SK-N-SH (cell line): ENCODE measurements around the gene STX3. TPM values are rescaled to one million over a fixed set of nuclear protein-coding genes. Genes with fewer than 3 reads are reported as not detected.

Experiments used
- CTCF ChIA-PET: fragments of 300-600, 350-600 bp; formaldehyde crosslinking; extraction: SDS; loops from one replicate; lab custom pipeline; 2021; lab: Yijun Ruan, JAX
- POLR2A ChIA-PET: fragments of 350-600 bp; sonication (Branson Sonifier 250); formaldehyde crosslinking; extraction: SDS; loops from one replicate; lab custom pipeline; 2020; ENCODE audit warnings: antibody characterized with exemption, inconsistent platforms; lab: Yijun Ruan, JAX
- DNase-seq: peaks from one replicate; pipeline ENCODE4 v3.0.0; 2012
- H2AFZ ChIP-seq: fragments of 200-600 bp; sonication (generic); 2 replicates; pipeline ENCODE4 v1.8.1; 2016; ENCODE audit warnings: antibody characterized with exemption, mild to moderate bottlenecking, low read depth
- H3F3A ChIP-seq: fragments of 200-600 bp; sonication (generic); replicated peaks from 2 replicates; pipeline ENCODE3; 2016; ENCODE audit warnings: antibody characterized with exemption, mild to moderate bottlenecking; ENCODE audit not compliant: insufficient read depth
- H3K27ac ChIP-seq, 2 experiments: fragments of 200-500 bp in 1 of 2; fragments of 200-600 bp in 1 of 2; sonication (Bioruptor generic) in 1 of 2; sonication (generic), shearing (Covaris generic) in 1 of 2; 2 replicates each; pipeline versions ENCODE4 v1.5.1 to v1.6.1; 2014 to 2016; ENCODE audit warnings: low read depth in 2 of 2, inconsistent platforms in 1 of 2, low read length in 1 of 2, mild to moderate bottlenecking in 1 of 2, mixed read lengths in 1 of 2
- H3K27me3 ChIP-seq: fragments of 200-600 bp; sonication (generic), shearing (Covaris generic); 2 replicates; pipeline ENCODE4 v1.6.1; 2016; ENCODE audit warnings: mixed run types; ENCODE audit not compliant: insufficient read depth
- H3K36me3 ChIP-seq, 2 experiments: fragments of 200-500 bp in 1 of 2; fragments of 200-600 bp in 1 of 2; sonication (Bioruptor generic) in 1 of 2; sonication (generic) in 1 of 2; replicated peaks in 1 of 2; 2 replicates each; pipeline versions ENCODE3 to v1.5.1; 2014 to 2016; ENCODE audit warnings: low read length in 1 of 2, mild to moderate bottlenecking in 1 of 2; ENCODE audit not compliant: insufficient read depth in 2 of 2, control insufficient read depth in 1 of 2
- H3K4me1 ChIP-seq, 2 experiments: fragments of 200-500 bp in 1 of 2; fragments of 200-600 bp in 1 of 2; sonication (Bioruptor generic) in 1 of 2; sonication (generic), shearing (Covaris generic) in 1 of 2; 2 replicates each; pipeline versions ENCODE4 v1.5.1 to v1.6.1; 2014 to 2016; ENCODE audit warnings: low read depth in 1 of 2, low read length in 1 of 2, mixed run types in 1 of 2; ENCODE audit not compliant: insufficient read depth in 2 of 2, control insufficient read depth in 1 of 2
- H3K4me2 ChIP-seq: fragments of 200-600 bp; sonication (generic), shearing (Covaris generic); 2 replicates; pipeline ENCODE4 v1.6.1; 2017; ENCODE audit warnings: mixed run types
- H3K4me3 ChIP-seq, 2 experiments: fragments of 200-500 bp in 1 of 2; fragments of 200-600 bp in 1 of 2; sonication (Bioruptor generic) in 1 of 2; sonication (generic), shearing (Covaris generic) in 1 of 2; 2 replicates each; pipeline versions ENCODE4 v1.5.1 to v1.8.1; 2014 to 2016; ENCODE audit warnings: low read depth in 2 of 2, inconsistent platforms in 1 of 2, low read length in 1 of 2, mild to moderate bottlenecking in 1 of 2, mixed read lengths in 1 of 2, moderate library complexity in 1 of 2
- H3K79me2 ChIP-seq: fragments of 200-600 bp; sonication (generic); 2 replicates; pipeline ENCODE4 v1.8.1; 2017; ENCODE audit warnings: mild to moderate bottlenecking; ENCODE audit not compliant: insufficient read depth
- H3K9ac ChIP-seq: fragments of 200-600 bp; sonication (generic); 2 replicates; pipeline ENCODE4 v1.6.1; 2017; ENCODE audit warnings: mixed run types
- H3K9me2 ChIP-seq: fragments of 200-600 bp; sonication (generic); 2 replicates; pipeline ENCODE4 v1.6.1; 2017; ENCODE audit warnings: mixed run types
- H3K9me3 ChIP-seq: fragments of 200-600 bp; sonication (generic); 2 replicates; pipeline ENCODE4 v1.6.1; 2017; ENCODE audit warnings: mixed run types, mild to moderate bottlenecking, moderate library complexity
- H4K20me1 ChIP-seq: fragments of 200-600 bp; sonication (generic); 2 replicates; pipeline ENCODE4 v1.6.1; 2017; ENCODE audit warnings: mild to moderate bottlenecking, mixed run types; ENCODE audit not compliant: insufficient read depth
- ELF1 ChIP-seq: IDR thresholded peaks from 2 replicates; pipeline ENCODE4 v1.4.0; 2012
- EZH2phosphoT487 ChIP-seq: fragments of 200-600 bp; sonication (generic); IDR thresholded peaks from 2 replicates; pipeline ENCODE4 v1.6.1; 2017; ENCODE audit warnings: low read depth, mixed run types, mild to moderate bottlenecking, antibody characterized with exemption, moderate library complexity, borderline replicate concordance
- GABPA ChIP-seq: IDR thresholded peaks from 2 replicates; pipeline ENCODE4 v1.4.0; 2012; ENCODE audit warnings: low read depth, mild to moderate bottlenecking
- GATA2 ChIP-seq: sonication (generic); formaldehyde crosslinking; IDR thresholded peaks from 2 replicates; pipeline ENCODE4 v1.5.0; 2020; ENCODE audit warnings: mild to moderate bottlenecking, missing genetic modification reagents
- JUND ChIP-seq: IDR thresholded peaks from 2 replicates; pipeline ENCODE4 v1.4.0; 2012
- PBX3 ChIP-seq: IDR thresholded peaks from 2 replicates; pipeline ENCODE4; 2012
- RFX5 ChIP-seq: IDR thresholded peaks from 2 replicates; pipeline ENCODE4 v1.6.1; 2012; ENCODE audit warnings: mild to moderate bottlenecking, improper control_type of control experiment, low read length
- SIN3A ChIP-seq: IDR thresholded peaks from 2 replicates; pipeline ENCODE4 v1.6.1; 2012; ENCODE audit warnings: low read depth, mild to moderate bottlenecking, low read length, moderate library complexity, borderline replicate concordance
- TEAD4 ChIP-seq: IDR thresholded peaks from 2 replicates; pipeline ENCODE4 v1.4.0; 2012; ENCODE audit warnings: mild to moderate bottlenecking, borderline replicate concordance; ENCODE audit not compliant: insufficient read depth
- USF1 ChIP-seq: IDR thresholded peaks from 2 replicates; pipeline ENCODE4 v1.4.0; 2012; ENCODE audit warnings: low read depth, borderline replicate concordance
- YY1 ChIP-seq: IDR thresholded peaks from 2 replicates; pipeline ENCODE4 v1.4.0; 2012; ENCODE audit warnings: low read depth, mild to moderate bottlenecking
- WGBS: methylation state at CpG from one replicate; pipeline ENCODE4 v1.1.6; 2017; ENCODE audit warnings: low lambda C conversion rate; 5-methylcytosine and 5-hydroxymethylcytosine counted together
- polyA plus RNA-seq, 3 experiments: library from polyadenylated mRNA; depleted of rRNA; stranded (reverse); fragments of >200 nt; gene quantifications; 2 replicates each; pipeline ENCODE4 v1.2.3, GENCODE V29; 2012
- TF ChIP-seq, protein P1 (sequence below): IDR thresholded peaks from 2 replicates; pipeline ENCODE4 v1.4.0; 2012; ENCODE audit warnings: low read depth, borderline replicate concordance
- TF ChIP-seq, protein P2 (sequence below): fragments of 150-350 bp; IDR thresholded peaks from 2 replicates; pipeline ENCODE4 v1.6.1; 2016; ENCODE audit warnings: mild to moderate bottlenecking, low read depth, low read length
- TF ChIP-seq, protein P3 (sequence below): IDR thresholded peaks from 2 replicates; pipeline ENCODE4 v1.4.0; 2012; ENCODE audit warnings: low read depth
- TF ChIP-seq, protein P4 (sequence below): fragments of 200-600 bp; sonication (generic); IDR thresholded peaks from 2 replicates; pipeline ENCODE4 v1.6.1; 2017; ENCODE audit warnings: antibody characterized with exemption, mild to moderate bottlenecking, moderate library complexity

The STX3 gene
- polyA plus RNA-seq, 1 of the 3 experiments (the other 2 are of a cell fraction), result 21.4 TPM

GRCh38 chr11:59773083-59773440 lies 17.9 kb downstream of the STX3 start:
- H3K4me3 ChIP-seq, result no peak overlapping the region
- no peak overlapping the region for H3K9ac ChIP-seq
- 91% methylated on average over 5 of the region's 5 CpGs for WGBS
- peaks cover 57% of the 10 kb centered on the region for H4K20me1 ChIP-seq
- no peaks in the 10 kb centered on the region for H3K9me3 ChIP-seq
- no peak for DNase-seq
- peaks cover 2 to 21% of the 10 kb centered on the region in 2 experiments for H3K36me3 ChIP-seq
- H3K4me2 ChIP-seq, result no peak overlapping the region
- H3K79me2 ChIP-seq, result peaks cover 27% of the 10 kb centered on the region
- H3K27me3 ChIP-seq, result no peaks in the 10 kb centered on the region
- no peak overlapping the region for H3K27ac ChIP-seq
- no peak overlapping the region for H2AFZ ChIP-seq
- peaks cover 6% of the 10 kb centered on the region for H3F3A ChIP-seq
- ChIA-PET POLR2A (no interaction called here), CTCF (interaction anchor here (1.0 to 2.4 kb wide), 3 partner anchors 19 to 50 kb away, joined by 3 to 10 read pairs (median 3); partner anchors contain the start of gene STX3)
- TF ChIP-seq, protein P1, sequence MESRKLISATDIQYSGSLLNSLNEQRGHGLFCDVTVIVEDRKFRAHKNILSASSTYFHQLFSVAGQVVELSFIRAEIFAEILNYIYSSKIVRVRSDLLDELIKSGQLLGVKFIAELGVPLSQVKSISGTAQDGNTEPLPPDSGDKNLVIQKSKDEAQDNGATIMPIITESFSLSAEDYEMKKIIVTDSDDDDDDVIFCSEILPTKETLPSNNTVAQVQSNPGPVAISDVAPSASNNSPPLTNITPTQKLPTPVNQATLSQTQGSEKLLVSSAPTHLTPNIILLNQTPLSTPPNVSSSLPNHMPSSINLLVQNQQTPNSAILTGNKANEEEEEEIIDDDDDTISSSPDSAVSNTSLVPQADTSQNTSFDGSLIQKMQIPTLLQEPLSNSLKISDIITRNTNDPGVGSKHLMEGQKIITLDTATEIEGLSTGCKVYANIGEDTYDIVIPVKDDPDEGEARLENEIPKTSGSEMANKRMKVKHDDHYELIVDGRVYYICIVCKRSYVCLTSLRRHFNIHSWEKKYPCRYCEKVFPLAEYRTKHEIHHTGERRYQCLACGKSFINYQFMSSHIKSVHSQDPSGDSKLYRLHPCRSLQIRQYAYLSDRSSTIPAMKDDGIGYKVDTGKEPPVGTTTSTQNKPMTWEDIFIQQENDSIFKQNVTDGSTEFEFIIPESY, result no peak
- TF ChIP-seq SIN3A, result no peak
- TF ChIP-seq PBX3, result no peak
- TF ChIP-seq RFX5, result no peak
- TF ChIP-seq, protein P2, sequence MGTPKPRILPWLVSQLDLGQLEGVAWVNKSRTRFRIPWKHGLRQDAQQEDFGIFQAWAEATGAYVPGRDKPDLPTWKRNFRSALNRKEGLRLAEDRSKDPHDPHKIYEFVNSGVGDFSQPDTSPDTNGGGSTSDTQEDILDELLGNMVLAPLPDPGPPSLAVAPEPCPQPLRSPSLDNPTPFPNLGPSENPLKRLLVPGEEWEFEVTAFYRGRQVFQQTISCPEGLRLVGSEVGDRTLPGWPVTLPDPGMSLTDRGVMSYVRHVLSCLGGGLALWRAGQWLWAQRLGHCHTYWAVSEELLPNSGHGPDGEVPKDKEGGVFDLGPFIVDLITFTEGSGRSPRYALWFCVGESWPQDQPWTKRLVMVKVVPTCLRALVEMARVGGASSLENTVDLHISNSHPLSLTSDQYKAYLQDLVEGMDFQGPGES, result no peak
- TF ChIP-seq EZH2phosphoT487, result no peak
- TF ChIP-seq, protein P3, sequence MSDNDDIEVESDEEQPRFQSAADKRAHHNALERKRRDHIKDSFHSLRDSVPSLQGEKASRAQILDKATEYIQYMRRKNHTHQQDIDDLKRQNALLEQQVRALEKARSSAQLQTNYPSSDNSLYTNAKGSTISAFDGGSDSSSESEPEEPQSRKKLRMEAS, result no peak
- no peak for TF ChIP-seq GABPA
- TF ChIP-seq YY1, result no peak
- no peak for TF ChIP-seq JUND
- TF ChIP-seq, protein P4, sequence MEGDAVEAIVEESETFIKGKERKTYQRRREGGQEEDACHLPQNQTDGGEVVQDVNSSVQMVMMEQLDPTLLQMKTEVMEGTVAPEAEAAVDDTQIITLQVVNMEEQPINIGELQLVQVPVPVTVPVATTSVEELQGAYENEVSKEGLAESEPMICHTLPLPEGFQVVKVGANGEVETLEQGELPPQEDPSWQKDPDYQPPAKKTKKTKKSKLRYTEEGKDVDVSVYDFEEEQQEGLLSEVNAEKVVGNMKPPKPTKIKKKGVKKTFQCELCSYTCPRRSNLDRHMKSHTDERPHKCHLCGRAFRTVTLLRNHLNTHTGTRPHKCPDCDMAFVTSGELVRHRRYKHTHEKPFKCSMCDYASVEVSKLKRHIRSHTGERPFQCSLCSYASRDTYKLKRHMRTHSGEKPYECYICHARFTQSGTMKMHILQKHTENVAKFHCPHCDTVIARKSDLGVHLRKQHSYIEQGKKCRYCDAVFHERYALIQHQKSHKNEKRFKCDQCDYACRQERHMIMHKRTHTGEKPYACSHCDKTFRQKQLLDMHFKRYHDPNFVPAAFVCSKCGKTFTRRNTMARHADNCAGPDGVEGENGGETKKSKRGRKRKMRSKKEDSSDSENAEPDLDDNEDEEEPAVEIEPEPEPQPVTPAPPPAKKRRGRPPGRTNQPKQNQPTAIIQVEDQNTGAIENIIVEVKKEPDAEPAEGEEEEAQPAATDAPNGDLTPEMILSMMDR, result no peak
- TF ChIP-seq ELF1, result no peak
- no peak for TF ChIP-seq TEAD4
- no peak for TF ChIP-seq USF1
- TF ChIP-seq GATA2 (CRISPR knock-in tag), result no peak
- peaks cover 0 to 13% of the 10 kb centered on the region in 2 experiments; a peak in 1 of 4 replicates for H3K4me1 ChIP-seq
- no peaks in the 10 kb centered on the region for H3K9me2 ChIP-seq
